ENCODE results near the gene RRP36.
"Not testable (repeated sequence)": the region's sequence is repeated elsewhere in the genome, so short reads cannot be mapped to it uniquely, and the experiment has no call there.

RRP36 gene, protein sequence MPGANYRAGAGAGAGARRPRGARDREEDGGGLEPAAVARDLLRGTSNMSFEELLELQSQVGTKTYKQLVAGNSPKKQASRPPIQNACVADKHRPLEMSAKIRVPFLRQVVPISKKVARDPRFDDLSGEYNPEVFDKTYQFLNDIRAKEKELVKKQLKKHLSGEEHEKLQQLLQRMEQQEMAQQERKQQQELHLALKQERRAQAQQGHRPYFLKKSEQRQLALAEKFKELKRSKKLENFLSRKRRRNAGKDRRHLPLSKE

DNA sequence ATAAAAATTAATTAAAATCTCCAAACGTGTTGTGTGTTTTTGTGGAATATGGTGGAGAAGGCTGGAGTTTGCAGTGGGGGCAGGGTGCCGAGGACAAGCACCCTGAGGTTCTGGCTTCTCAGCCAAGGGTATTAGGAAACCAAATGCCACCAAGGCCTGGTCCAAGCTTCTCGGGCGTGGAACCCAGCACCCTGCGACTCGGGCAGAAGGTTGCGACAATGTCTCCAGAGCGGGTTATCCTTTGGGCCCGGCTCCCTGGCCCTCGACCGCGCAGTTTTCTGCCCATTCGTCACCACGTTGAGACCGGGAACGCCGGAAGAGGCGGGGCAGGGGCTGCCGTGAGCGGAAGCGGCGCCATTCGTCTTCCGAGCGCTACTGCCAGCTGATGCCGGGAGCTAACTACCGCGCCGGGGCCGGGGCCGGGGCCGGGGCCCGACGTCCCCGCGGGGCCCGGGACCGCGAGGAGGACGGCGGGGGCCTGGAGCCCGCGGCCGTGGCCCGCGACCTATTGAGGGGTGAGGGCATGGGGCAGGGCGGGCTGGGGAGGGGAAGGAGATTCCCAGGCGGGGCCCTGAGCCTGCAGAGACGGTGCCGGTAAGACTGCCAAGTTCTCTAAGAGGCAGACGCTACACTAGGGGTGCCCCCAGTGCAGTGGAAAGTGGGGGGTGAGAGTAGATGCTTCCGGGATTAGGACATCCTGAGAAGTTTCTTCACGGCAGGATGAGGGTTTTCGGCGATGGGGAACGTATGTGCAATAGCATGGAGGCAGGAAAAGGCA, at the start of gene RRP36:
TSS of gene RRP36 (plus strand) at position 354 of the 778 bp plus-strand sequence. CDS start at position 386, 32 bp downstream.
- peak; percentile 65 for DNase-seq

GRCh38 chr6:42971746-42972327, 49.6 kb upstream of the RRP36 start:
- DNase-seq, result no peak

GRCh38 chr6:42973926-42974325, 47.5 kb upstream of the RRP36 start:
- DNase-seq, result no peak

DNA sequence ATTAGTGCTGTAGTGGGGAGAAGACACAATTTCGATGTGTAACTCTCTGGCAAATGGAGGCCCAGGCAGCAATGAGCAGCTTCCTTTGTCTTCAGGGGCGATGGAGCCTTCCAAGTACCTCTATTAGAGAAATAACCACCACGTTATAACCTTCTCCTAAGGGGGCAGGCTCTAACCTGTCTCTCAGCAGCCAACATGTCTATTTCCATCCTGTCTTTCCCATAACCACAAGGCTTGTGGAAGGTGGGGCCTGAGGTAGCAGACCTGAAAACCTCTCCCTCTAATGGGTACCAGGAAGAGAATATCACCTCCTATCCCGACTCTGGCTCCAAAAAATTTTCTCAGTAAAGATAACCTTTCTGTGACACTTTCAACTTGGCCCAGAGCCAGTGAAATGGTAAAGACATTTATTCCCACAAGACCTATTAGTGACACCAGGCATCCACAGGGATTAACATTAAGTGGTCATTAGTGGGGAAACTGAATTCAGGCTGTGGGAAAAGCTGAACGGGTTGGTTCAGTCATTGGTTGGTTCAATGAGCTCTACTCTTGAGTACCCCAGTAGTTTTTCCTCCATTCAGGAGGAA, 46.4 kb upstream of the RRP36 start:
- DNase-seq, result no peak

GRCh38 chr6:42978487-42978838, 43.0 kb upstream of the RRP36 start:
- no peak for DNase-seq

GRCh38 chr6:42978839-42979522, 42.4 kb upstream of the RRP36 start, which contains the start of gene PEX6:
Gene PEX6, minus strand, starts transcription at chr6:42979181. Its CDS starts 31 bp downstream, at chr6:42979150.
- DNase-seq, result peak; percentile 92

DNA sequence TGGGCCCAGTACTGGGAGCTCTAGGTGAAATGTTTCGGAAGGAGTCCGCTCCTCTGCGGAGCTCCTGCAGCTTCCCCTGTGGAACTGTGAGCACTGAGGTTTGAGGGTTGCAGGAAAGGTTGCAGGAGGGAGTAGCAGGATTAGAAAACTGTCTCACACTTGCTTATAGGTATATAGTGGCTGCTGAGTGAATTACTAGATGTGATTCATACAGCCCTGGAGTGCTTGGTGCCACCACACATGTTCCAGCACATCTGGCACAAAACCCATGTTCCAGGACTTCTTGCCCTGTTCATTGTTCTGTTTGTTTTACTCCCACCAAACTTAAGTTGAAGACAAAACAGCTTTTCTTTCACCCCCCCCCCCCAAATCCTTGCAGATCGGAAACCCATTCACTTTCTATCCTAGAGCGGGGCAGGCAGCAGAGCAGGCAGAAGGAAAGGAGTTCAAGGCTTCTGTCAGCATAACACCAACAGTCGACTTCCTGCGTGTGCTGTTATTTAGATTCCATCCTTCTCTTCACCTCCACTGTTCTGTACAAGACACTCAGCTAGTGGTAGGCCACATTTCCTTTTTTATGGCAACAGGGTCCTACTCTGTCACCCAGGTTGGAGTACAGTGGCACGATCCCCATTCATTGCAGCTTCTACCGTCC, 41.8 kb upstream of the RRP36 start:
- peak; percentile 33 for DNase-seq

DNA sequence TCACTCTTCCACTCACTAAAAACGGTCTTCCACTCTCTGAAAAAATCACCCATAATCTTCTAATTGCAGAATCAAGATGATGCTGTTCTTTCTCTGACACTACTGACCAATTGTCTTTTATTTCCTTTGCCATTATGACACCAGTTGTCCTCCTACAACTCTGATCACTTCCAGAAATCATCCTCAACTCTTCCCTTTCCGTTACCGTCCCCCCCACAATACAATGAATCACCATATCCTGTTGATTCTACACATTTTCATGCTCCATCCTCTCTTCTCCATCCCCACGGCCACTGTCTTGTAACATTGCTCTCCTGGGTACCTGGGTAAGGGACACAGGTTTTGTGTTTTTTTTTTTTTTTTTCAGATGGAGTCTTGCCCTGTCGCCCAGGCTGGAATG, 39.6 kb upstream of the RRP36 start:
- no peak for DNase-seq

- DNase-seq, result peak; percentile 98
Measured at GRCh38 chr6:42984001-42984923, 37.2 kb upstream of the RRP36 start, which contains the start of gene PPP2R5D. Gene PPP2R5D, plus strand, starts transcription at chr6:42984570. Its CDS starts 108 bp downstream, at chr6:42984678.

DNA sequence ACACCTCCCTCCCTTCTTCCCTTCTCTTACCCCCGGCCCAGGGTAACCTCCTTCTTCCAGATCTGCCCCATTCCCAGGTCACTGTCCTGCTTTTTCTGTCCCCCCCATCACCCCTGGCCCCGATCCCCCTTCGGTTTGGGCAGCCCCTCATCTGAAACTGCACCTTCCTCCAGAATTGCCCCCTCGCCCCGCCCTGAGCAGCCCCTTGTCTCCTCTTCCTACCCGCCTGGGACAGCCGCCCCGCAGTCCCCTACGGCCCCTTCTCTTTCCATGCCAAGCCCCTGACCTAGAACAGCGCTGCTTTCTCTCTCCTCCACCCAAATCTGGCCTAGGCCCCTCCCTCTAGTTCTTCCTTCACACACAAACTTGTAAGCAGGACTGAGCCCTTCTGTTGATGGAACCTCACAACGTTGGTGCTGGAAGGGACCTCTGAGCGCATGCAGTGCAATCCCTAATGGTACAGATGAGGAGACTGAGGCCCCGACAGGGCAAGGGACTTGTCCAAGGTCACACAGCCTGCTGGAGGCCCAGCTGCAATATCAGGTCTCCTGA, 36.4 kb upstream of the RRP36 start:
- no peak for DNase-seq

GRCh38 chr6:42987533-42988451, 33.6 kb upstream of the RRP36 start:
- DNase-seq, result no peak

DNA sequence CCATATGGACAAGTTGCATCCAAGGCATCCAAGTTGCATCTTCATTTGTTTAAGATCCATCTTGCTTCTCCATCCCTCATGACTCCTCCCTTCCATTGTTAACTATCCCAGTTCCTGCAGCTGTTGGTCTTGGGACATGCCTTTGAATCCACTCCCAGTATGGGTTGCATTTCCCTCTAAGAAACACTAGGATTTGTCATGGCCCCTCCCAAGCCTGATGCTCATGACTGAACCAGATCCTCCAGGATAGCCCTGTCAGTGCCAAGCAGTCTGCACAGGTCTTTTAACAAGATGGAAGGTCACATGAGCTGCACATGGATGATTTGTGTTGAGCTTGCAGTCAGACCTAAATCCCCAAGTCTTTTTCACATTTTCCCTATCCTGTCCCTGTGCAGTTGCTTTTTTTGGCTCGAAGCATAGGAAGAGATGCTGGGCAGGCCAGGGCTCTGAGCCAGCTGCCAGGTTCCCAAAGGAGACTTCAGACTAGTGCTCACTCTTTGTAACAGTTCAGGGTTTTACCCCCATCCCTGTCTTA, 32.9 kb upstream of the RRP36 start:
- DNase-seq, result no peak

GRCh38 chr6:42989923-42990322, 31.5 kb upstream of the RRP36 start:
- DNase-seq, result no peak

DNA sequence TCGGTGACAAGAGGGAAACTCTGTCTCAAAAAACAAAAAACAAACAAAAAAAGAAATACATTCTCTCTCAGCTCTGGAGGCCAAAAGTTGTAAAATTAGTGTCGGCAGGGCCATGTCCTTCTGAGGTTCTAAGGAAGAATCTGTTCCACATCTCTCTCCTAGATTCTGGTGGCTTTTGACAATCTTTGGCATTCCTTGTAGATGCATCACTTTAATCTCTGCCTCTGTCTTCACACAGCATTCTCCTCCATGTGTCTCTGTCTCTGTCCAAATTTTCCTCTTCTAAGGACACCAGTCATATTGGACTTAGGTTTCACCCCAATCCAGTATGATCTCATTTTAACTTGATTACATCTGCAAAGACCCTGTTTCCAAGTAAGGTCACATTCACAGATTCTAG, 28.0 kb upstream of the RRP36 start:
- DNase-seq, result no peak

GRCh38 chr6:42996513-42996912, 24.9 kb upstream of the RRP36 start:
- no peak for DNase-seq

GRCh38 chr6:42998205-42998604, 23.2 kb upstream of the RRP36 start:
- DNase-seq, result not testable (repeated sequence)

DNA sequence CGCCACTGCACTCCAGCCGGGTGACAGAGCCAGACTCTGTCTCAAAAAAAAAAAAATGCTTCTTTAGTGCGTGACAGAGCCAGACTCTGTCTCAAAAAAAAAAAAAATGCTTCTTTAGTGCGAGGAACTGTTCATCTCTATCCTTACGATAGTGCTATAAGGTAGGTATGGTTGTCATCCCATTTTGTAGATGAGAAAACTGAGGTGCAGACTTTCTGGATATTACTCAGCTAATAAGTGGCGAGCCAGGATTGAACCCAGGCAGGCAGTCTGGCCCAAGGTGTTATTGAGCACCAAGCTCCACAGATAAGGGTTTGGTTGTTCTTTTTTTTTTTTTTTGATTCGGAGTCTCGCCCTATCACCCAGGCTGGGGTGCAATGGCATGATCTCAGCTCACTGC, 19.6 kb upstream of the RRP36 start:
- no peak for DNase-seq

GRCh38 chr6:43005844-43006243, 15.6 kb upstream of the RRP36 start:
- no peak for DNase-seq

DNA sequence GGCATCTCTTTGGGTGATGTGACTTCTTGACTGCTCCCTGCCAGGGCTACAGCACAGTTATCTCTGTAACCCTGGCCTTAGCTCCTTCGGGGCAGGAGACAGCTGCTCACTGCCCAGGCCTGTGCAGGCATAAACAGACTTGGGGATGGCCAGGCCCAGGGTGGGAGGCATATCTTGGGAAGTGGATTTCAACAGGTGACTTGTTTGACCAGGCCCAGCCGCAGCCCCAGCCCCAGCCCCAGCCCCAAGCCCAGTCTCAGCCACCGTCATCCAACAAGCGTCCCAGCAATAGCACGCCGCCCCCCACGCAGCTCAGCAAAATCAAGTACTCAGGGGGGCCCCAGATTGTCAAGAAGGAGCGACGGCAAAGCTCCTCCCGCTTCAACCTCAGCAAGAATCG, 15.2 kb upstream of the RRP36 start:
- DNase-seq, result no peak
